Limb (tissue), 2 donors: ENCODE data around the gene CLSTN1.
"Not testable (repeated sequence)": the region's sequence is repeated elsewhere in the genome, so short reads cannot be mapped to it uniquely, and the experiment has no call there.

Experiments used
- DNase-seq, 2 donors: peaks; one replicate each; pipeline ENCODE4 v3.0.0-alpha.2; 2016; ENCODE audit errors: extremely low spot score in 2 of 2

Gene CLSTN1

GRCh38 chr1:9826616-9827015 is 2.9 kb upstream of the CLSTN1 start:
- no peak for DNase-seq

- DNase-seq, result no peak
Observed at GRCh38 chr1:9826087-9826486, 2.3 kb upstream of the CLSTN1 start.

- DNase-seq, result peak; percentile 31 to 62
Observed at GRCh38 chr1:9825093-9826074, 1.6 kb upstream of the CLSTN1 start.

- no peak for DNase-seq
Observed at GRCh38 chr1:9824702-9825089, 931 bp upstream of the CLSTN1 start.

- DNase-seq, result no peak
Observed at GRCh38 chr1:9823693-9823942, 147 bp downstream of the CLSTN1 start.

GRCh38 chr1:9822897-9823692 is 670 bp downstream of the CLSTN1 start:
- DNase-seq, result peak in 1 of 2 donors; percentile 63

- no peak for DNase-seq
Observed at GRCh38 chr1:9822490-9822889, 1.3 kb downstream of the CLSTN1 start.

GRCh38 chr1:9821710-9822109 is 2.1 kb downstream of the CLSTN1 start:
- no peak for DNase-seq

- no peak for DNase-seq
Observed at GRCh38 chr1:9820521-9820920, 3.2 kb downstream of the CLSTN1 start.

GRCh38 chr1:9817734-9818133 is 6.0 kb downstream of the CLSTN1 start:
- DNase-seq, result no peak

- DNase-seq, result no peak
Observed at GRCh38 chr1:9816199-9816598, 7.6 kb downstream of the CLSTN1 start.

GRCh38 chr1:9815150-9815549 is 8.6 kb downstream of the CLSTN1 start:
- no peak for DNase-seq

- no peak for DNase-seq
Observed at GRCh38 chr1:9814619-9815018, 9.1 kb downstream of the CLSTN1 start.

GRCh38 chr1:9811239-9811966 is 12.4 kb downstream of the CLSTN1 start:
- DNase-seq, result no peak

- no peak for DNase-seq
Observed at GRCh38 chr1:9809100-9809510, 14.7 kb downstream of the CLSTN1 start.

- DNase-seq, result no peak
Observed at GRCh38 chr1:9808459-9808858, 15.3 kb downstream of the CLSTN1 start.

GRCh38 chr1:9807541-9807940 is 16.2 kb downstream of the CLSTN1 start:
- DNase-seq, result no peak

GRCh38 chr1:9805972-9806371 is 17.8 kb downstream of the CLSTN1 start:
- DNase-seq, result not testable (repeated sequence)

GRCh38 chr1:9805006-9805508 is 18.7 kb downstream of the CLSTN1 start:
- no peak for DNase-seq

- DNase-seq, result not testable (repeated sequence)
Observed at GRCh38 chr1:9803003-9803918, 20.5 kb downstream of the CLSTN1 start.

- DNase-seq, result no peak
Observed at GRCh38 chr1:9801909-9802308, 21.9 kb downstream of the CLSTN1 start.
